Inferior parietal cortex (tissue), 1 donor: ENCODE results near the gene ASB1.
A peak's percentile ranks its signal among the peaks of the same experiment; 100 is the strongest.

Source experiments
- DNase-seq: peaks from one replicate; pipeline ENCODE4 v3.0.0-alpha.2; 2016; ENCODE audit errors: extremely low spot score

Gene ASB1

DNA sequence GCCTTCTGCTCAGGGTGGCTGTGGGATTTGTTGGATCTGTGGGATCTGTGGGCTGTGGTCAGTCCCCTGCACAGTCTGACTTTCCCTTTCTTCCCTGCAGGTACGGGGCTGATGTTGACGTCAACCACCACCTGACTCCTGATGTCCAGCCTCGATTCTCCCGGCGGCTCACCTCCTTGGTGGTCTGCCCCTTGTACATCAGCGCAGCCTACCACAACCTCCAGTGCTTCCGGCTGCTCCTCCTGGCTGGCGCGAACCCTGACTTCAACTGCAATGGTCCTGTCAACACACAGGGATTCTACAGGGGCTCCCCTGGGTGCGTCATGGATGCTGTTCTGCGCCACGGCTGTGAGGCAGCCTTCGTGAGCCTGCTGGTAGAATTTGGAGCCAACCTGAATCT lies 17.5 kb downstream of the ASB1 start:
- no peak for DNase-seq

DNA sequence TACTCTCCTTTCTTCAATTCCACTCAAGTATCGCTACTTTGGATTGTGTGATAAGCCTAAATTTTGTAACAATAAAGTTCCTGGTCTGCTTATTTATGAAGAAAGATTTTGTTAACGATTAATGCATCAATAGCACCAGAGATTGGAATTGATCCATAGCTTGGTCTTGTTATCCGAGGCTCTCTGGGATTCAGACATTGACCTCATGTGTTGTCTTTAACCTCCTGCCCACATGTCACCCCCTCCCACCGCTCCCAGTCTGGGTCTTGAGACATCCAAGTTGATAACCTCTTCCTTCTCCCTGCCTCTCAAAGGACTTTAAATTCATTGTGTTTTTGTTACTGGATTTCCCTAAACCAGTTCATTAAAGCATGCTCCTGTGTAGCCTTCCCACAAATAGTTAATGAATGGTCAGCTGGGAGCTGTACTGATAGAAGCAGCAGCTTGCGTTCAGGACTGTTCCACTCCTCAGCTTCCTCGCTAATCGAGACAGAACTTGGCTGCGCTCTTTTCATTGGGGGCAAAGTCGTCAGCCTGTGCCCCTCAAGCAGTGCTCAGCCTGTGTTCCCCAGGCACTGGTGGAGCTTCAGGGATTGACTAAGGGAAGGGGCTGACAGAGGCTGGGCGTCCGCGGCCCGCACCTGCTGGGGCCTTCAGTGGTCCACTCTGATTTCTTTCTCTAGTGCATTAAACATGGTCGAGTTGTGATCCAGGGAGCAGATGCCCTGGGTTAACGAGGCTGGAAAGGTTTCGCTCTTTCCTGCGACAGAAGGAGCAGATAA lies 18.9 kb downstream of the ASB1 start:
- DNase-seq, result no peak

DNA sequence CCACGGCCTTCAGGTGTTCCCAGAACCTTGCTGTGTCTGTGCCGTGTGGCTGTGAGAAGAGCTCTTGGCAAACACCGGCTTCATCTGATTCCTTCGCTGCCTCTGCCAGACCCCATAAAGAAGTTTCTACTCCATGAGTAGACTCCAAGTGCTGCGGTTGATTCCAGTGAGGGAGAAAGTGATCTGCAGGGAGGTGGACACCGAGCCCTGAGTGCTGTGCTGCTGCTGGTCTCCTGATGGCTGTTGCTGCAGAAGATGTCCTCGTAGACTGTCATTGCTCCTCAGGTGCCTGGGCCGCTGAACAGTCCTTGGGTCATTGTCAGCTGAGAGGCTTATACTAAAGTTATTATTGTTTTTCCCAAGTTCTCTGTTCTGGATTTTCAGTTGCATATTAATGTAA lies 19.6 kb downstream of the ASB1 start:
- no peak for DNase-seq

DNA sequence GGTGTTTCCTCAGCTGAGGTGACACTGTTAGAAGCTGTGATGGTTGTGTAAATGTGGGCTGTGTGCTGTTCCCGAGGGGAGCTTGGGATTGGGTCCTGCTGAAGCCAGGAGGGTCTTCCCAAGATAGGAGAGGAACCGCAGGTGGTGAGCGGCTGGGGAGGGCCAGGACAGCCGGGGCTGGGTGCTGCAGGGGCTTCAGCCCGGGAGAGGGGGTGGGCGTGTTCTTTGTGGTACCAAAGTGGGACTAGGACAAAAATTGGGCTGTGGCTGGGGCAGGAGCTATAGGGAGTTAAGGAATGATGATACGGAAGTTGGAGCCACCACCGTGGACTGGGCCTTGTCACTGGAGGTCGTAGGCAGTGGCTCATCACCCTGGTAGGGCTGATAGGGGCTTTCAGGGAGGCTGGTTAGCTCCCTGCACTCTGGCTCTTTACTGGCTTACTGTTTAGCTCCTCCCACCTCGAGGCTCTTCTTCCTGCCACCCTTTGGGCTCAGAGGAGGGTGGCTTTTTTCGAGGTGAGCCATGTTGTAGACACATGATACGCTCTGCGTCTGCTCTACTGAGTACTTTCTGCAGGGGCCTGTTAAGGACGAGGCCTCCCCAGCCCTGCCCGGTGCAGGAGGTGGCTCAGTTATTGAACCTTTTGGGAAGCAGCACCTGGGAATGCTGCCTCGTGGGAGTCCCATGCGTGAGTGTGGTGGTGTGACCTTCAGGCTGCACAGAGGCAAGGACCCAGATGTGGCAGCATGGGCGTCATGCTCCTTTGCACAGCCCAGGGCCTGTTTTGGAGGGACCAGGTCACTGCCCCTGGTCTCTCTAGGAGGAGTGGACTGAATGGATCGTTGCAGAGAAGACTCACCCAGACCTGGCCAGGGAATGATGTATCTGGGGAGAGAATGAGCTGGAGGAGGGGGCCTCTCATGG lies 21.6 kb downstream of the ASB1 start:
- DNase-seq, result no peak

DNA sequence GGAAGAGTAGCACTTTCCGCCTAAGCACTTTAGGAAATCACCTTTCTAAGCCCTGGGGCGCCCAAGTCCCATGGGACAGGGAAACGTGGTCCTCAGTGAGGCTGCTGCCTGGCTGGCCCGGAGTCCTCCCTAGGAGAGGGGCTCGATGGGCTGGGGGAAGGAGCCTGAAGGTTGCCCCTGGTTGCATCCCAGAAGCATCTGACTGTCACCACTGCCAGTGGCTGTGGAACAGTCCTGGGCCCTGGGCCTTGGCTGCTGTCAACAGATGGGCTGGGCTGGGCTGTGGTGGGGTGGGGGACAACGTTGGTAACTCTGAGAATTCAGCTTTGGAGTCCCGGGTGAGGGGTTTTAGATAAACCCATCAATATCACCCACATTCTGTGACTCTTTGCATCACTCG lies 22.5 kb downstream of the ASB1 start:
- DNase-seq, result no peak

DNA sequence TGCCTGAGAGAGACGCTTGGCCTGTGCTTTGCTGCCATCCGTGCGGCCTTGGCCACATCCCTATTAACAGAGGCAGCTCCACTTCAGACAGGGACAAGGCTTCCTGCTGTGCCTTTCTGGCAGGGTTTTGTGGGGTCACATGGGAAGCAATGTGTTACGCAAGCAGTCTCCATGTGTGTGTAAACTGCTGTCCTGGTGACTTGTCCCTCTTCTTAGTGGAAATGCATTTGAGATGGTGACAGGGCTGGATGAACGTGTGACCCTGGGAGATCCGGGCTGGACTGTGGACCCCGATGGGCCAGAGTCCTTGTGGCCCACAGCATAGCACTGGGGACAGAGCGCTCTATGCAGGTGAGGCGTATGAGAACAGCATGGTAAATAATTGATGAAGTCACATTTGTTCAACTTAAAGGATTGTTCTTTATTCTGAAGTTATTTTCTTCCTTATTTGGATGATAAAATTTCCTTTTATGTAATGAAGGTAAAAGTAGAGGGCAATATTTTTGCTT lies 23.2 kb downstream of the ASB1 start:
- DNase-seq, result no peak

DNA sequence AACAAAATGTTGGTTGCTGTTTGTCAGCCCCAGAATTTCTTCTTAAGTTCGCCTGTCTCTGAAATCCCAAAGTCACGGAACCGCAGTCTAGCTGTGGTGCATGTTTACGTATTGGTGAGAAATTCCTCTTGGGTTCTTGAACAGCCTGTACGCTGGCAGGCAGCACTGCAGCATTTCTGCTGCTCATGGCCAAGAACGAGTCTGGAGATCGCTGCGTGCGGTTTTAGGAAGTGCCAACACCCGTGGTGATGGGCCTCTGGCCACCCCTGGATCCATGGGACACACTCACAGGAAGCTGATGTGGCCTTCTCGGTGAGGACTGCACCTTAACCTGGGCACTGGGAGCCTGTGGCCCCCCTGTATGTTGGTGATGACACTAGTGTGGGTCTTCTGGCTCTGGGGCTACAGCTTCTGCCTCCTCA lies 23.7 kb downstream of the ASB1 start:
- no peak for DNase-seq

DNA sequence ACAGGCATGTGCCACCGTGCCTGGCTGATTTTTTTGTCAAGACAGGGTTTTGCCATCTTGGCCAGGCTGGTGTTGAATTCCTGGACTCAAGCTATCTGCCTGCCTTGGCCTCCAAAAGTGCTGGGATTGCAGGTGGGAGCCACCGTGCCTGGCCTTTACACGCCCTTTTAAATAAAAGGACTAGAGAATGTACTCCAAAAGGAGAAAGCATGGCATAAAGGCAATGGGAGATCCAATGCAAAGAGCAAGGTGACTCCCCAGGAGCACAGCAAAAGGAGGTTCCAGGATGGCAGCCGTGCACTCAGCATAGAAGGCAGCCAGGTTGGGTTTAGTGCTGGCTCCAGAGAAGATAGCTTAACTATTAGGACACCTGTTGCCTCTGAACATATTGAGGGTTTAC lies 27.1 kb downstream of the ASB1 start:
- no peak for DNase-seq

DNA sequence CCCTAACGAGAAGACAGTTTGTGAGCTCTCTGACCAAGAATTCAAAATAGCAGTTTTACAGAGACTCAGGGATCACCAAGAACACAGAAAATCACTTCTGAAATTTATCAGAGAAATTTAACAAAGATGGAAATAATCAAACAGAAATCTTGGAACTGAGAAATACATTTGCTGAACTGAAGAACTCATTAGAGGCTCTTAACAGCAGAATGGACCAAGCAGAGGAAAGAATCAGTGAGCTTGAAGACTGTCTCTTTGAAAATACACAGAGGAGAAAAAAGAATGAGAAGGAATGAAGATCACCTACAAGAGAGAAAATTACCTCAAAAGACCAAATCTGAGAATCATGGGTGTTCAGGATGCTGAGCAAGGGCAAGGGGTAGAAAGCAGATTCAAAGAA lies 29.7 kb downstream of the ASB1 start:
- DNase-seq, result no peak

DNA sequence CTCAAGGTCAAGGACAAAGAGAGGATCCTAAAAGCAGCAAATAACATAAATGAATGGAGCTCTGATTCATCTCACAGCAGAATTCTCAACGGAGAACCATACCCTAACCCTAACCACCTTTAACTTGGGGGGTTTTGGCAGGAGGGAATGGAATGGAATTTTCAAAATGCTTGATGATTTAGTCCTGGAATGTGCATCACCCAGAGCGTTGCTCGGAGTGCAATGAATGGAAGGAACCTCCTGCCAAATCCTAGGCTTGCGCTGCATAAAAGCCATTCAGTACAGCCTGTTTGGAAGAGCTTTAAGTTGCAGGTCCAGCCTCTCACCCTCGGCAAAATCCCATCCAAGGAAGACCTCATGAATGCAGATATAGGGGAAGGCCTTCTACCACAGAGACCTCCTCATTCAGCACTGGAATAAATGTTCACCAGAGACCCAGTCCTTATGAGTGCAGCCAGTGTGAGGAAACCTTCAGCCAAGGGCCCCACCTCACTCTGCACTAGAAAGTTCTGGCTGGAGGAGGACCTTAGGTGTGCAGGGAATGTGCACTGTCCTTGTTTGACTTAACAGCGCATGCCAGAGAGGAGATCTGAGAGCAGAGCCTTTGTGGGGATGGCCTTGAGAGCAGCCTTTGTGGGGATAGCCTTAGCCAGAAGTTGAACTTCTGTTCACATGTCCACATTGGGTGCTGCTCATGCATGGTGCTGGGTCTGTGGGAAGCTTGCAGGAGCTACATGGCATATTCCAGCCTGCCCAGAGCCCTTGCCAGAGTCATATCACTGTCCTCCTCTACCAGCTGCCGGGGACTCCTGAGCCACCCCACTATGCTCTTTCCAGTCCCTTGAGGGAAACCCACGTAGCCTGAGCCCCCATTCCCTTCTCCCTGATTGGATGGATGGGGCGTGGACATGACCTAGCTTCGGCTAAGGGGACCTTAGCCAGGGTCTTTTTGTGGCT lies 30.5 kb downstream of the ASB1 start:
- no peak for DNase-seq

DNA sequence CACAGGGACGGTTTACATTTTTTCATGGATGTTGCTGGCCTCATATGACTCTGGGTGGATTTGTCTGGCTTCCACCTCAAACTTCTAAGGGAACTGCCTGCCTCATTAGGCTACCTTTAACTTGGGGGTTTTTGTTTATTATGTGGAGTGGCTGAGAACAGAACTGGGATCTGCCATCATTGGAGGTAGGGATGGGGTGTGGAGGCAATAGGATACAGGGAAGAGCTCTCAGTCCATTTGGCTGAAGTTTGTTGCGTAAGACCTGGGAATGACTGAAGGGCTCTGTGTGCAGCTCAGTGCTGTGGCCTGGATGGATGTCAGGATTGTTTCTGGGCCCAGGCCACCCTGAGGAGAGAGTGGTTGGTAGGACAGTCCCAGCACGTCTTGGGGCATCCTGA lies 31.2 kb downstream of the ASB1 start:
- DNase-seq, result no peak

DNA sequence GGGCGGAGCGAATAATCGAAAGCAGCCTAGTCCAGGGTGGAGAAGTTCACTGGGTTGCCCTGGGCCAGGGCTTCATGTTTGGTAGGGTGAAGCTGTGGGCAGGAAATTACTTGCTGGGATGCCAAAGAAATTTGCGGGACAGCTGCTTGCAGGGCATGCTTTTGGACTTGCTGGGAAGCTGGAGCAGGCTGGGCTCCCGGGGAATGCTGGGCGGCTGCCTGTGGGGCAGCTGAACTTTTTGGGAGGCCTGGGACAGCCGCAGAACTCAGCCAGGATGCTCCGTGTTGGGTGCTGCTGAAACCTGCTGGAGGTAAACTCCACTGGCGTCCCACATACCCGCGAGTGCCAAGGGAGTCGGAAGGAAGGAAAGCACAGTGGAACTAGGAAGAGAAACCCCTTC lies 31.9 kb downstream of the ASB1 start:
- DNase-seq, result no peak

DNA sequence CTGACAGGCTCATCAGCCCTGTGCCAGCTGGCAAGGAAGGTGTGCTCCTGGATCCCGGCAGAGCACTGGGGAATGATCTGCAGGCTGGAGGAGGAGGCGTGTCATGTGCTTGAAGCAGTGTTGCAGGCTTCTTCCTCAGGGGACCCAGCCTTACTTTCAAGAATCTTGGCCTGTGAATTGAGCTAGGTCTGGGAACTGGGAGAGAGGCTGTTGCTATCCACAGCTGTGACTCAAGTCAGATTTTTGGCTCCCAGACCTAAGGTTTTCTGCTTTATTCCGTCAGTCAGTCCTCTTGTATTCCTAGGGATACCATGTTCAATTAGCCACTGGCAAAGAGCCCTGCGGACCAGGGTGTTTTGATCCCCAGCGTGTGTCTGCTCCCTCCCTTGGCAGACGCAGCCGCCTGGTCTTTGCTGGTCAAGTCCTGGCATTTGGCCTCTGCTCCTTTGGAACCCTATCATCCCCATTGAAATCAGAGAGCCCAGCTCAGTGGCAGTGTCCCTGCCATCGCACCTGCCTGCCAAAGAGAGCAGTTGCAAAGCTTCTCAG lies 32.4 kb downstream of the ASB1 start:
- DNase-seq, result peak; percentile 20

DNA sequence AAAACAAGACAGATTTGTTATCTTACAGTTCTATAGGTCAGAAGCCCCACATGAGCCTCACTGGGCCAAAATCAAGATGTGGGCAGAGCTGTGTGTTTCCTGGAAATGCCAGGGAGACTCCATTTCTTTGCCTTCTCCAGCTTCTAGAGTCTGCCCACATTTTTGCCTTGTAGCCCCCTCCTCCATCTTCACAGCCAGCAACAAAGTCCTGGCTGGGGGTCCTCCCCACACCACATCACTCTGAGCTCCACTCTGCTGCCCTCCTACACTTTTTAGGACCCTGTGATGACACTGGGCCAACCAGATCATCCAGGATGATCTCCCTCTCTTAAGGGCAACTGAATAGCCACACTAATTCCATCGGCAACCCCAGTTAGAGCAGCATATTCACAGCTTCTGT lies 34.3 kb downstream of the ASB1 start:
- DNase-seq, result no peak

DNA sequence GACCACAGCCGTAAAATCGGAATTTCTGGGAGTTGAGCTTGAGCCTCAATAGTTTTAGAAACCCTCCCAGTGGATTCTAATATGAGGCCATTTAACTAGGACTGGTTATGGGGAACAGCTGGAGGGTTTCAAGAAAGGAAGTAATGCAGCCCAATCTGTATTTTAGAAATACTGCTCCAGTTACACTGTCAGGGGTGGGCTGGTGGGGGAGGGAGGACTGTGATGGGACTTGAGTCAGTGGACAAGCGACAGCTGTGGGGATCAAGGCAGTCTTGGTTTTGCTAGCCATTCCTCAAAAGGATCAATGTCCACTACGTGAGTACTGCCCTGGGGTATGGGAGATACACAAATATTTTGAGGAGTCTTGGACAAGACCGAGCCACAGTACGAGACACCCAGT lies 34.8 kb downstream of the ASB1 start:
- DNase-seq, result no peak

DNA sequence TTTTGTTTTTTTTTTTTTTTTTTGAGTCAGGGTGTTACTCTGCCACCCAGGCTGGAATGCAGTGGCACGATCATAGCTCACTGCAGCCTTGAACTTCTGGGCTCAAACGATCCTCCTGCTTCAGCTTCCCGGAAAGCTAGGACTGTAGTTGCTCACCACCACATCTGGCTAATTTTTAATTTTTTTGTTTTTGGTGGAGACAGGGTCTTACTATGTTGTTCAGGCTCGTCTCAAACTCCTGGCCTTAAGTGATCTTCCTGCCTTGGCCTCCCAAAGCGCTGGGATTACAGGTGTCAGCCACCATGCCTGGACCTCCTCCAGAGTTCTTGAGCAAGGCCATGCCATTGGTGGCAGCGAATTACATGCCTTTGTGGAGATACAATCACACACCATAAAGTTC lies 35.2 kb downstream of the ASB1 start:
- no peak for DNase-seq

DNA sequence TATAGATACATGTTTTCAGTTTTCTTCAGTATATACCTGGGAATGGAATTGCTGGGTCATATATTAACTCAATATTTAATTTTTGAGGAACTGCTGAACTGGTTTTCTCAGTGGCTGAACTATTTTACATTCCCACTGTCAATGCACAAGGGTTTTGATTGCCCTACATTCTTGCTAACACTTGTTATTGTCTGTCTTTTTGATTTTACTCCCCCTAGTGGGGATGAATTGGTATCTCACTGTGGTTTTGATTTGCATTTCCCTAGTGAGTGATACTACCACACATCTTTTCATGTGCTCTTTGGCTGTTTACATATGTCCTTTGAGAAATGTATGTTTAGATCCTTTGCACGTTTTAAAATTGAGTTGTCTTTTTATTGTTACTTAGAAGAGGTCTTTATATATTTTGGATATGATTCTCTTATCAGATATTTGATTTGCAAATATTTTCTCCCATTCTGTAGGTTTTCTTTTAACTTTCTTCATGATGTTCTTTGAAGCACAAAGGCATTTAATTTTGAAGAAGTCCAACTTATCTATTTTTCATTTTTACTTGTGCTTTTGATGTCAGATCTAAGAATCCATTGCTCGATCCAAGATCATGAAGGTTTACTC lies 36.2 kb downstream of the ASB1 start:
- DNase-seq, result no peak

DNA sequence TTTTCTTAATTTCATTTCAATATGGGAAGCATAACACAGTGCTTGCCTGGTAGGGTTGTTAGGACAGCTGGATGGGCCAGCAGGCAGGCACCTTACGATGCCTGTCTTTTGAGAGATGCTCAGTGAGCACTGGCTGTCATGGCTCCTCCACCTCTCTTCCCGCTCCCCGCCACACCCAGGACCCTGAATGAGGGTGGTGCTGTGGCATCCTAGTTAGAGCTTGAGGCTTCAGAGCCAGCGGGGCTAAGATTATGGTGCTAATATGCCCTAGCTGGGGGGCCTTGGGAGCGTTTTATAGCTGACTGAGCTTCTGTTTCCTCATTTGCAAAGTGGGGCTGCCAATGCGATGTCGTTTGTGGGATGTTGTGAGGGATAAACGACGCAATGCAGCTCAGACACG lies 37.7 kb downstream of the ASB1 start:
- no peak for DNase-seq

DNA sequence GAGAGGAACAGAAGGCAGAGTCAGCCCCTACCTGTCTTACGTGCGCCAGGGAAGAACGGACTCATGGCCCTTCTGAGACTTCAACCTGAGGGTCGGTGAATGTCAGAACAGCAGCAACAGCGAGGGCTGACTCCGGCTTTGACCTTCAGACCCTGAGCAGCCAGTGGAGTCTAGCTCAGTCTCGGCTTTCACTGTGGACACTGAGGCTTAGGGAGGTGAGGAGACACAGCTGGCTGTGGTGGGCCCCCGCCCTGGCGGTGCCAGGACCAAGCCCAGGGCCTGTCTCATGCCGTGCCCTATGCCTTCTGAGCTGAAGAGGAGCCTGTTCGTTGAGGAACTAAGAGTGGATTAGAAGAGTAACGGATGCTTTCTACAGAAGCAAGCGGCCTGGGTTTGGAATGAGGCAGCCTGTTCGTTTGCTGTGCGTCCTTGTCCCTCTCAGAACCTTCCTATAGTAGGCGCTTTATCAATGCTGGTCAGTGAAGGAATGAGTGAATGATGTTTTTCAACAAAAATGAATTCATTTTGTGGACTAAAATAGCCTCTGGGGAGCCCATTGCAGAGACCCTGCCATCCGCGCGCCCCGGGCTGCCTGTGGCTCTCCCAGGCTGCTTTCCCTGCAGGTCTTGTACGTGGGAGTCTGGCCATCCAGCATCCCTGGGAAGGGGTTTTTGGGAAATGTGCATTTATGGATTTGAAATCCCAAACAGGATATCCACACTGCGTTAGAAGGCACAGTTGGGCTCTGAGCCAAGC lies 38.9 kb downstream of the ASB1 start:
- no peak for DNase-seq

DNA sequence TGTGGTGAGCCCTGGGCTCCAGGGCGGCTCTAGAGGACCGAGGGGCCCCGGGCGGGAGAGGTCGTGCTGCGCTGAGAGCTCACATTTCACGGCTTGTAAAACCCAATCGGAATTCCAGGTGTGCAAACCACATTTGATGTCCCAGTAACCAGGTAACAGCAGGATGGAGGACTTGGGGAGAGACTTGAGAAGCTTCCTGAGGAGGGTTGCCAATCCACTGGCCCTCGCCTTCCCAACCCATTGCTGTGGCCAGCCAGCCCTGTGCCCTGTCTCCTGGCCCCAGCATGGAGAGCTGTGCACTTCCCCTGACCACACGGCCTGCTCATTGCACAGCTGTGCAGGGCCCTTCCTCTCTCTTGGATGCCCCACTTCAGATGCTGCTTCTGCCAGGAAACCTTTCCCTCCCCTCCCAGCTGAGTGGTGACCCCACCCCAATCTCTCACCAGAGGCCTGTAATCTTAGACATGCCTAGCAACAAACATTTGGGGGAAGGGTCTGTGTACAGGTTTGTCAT lies 39.6 kb downstream of the ASB1 start:
- DNase-seq, result no peak
